Stimulated activated CD4-positive, alpha-beta T cell treated with anti-CD3 and anti-CD28 coated beads, Interleukin-15, amount 100 ng/mL, for 1 hour (primary cell): Measurements from ENCODE around the gene MARK2.
"Not testable (repeated sequence)": the region's sequence is repeated elsewhere in the genome, so short reads cannot be mapped to it uniquely, and the experiment has no call there.

Experiments used
- DNase-seq, 2 donors: peaks; one replicate each; pipeline ENCODE4 v3.0.0-alpha.2; 2020; ENCODE audit warnings: low read depth in 1 of 2, low spot score in 1 of 2

The MARK2 gene

GRCh38 chr11:63838678-63839507 is at the start of gene MARK2:
MARK2 (plus strand) TSS chr11:63839110; CDS start chr11:63839507, 397 bp downstream.
- DNase-seq, result peak; percentile 100

- DNase-seq, result no peak
These were observed 47.3 kb upstream of the MARK2 start for GRCh38 chr11:63791495-63792167.

- no peak for DNase-seq
These were observed 45.7 kb upstream of the MARK2 start for GRCh38 chr11:63793161-63793560.

- DNase-seq, result no peak
These were observed 43.8 kb upstream of the MARK2 start for GRCh38 chr11:63795066-63795465.

- no peak for DNase-seq
These were observed 38.0 kb upstream of the MARK2 start for GRCh38 chr11:63800921-63801320.

- no peak for DNase-seq
These were observed 36.1 kb upstream of the MARK2 start for GRCh38 chr11:63802637-63803414.

GRCh38 chr11:63804259-63804658 is 34.7 kb upstream of the MARK2 start:
- no peak for DNase-seq

GRCh38 chr11:63805844-63806415 is 33.0 kb upstream of the MARK2 start:
- DNase-seq, result no peak

- not testable (repeated sequence) for DNase-seq
These were observed 28.5 kb upstream of the MARK2 start for GRCh38 chr11:63810383-63810782.

- no peak for DNase-seq
These were observed 27.4 kb upstream of the MARK2 start for GRCh38 chr11:63811522-63811921.

GRCh38 chr11:63813035-63813562 is 25.8 kb upstream of the MARK2 start, which contains the start of gene SPINDOC:
SPINDOC (plus strand) TSS chr11:63813456; CDS start chr11:63813687, 231 bp downstream.
- DNase-seq, result peak; percentile 54 to 55

GRCh38 chr11:63813563-63814382 is 25.1 kb upstream of the MARK2 start:
- no peak for DNase-seq

GRCh38 chr11:63814383-63814736 is 24.6 kb upstream of the MARK2 start:
- DNase-seq, result no peak

GRCh38 chr11:63816166-63816565 is 22.7 kb upstream of the MARK2 start:
- DNase-seq, result no peak

- DNase-seq, result no peak
These were observed 22.2 kb upstream of the MARK2 start for GRCh38 chr11:63816732-63817131.

GRCh38 chr11:63817758-63818498 is 21.0 kb upstream of the MARK2 start:
- DNase-seq, result no peak

GRCh38 chr11:63818609-63819008 is 20.3 kb upstream of the MARK2 start:
- DNase-seq, result no peak

- no peak for DNase-seq
These were observed 17.5 kb upstream of the MARK2 start for GRCh38 chr11:63821411-63821810.

GRCh38 chr11:63826471-63827190 is 12.3 kb upstream of the MARK2 start:
- DNase-seq, result no peak
